ENCODE results near the gene TNFRSF8.

The TNFRSF8 gene

DNA sequence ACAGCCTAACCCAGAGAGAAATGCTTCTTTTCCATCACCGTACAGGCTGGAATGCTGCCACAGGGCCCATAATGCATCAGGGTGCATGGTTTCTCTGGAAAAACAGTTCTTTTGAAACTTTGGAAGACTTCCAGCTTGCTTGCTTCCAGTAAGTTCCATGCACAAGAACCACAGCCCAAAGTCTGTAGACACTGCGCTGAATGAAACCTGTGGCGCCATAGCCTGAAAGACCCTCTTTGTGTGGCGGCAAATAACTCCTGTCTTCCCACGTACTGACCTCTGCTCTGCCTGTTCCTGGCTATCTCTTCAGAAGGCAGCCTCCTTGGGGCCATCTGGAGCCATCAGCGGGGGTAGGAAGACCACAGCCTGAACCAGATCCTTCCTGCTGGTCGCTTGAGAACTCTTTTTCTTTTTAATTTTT lies 28.7 kb upstream of the TNFRSF8 start:
- peaks cover 7% of the 10 kb centered on the region for H3K4me1 ChIP-seq (ENCODE audit: insufficient read depth, low read length, severe bottlenecking)
- no peaks in the 10 kb centered on the region for H3K79me2 ChIP-seq (ENCODE audit: insufficient read depth, low read length)
- H2AFZ ChIP-seq (ENCODE audit: low read length): no peak overlapping the region
- H3K4me2 ChIP-seq (ENCODE audit: low read length): no peak overlapping the region
- H3K36me3 ChIP-seq (ENCODE audit: insufficient read depth, low read length): peaks cover 18% of the 10 kb centered on the region
- H3F3A ChIP-seq (ENCODE audit: insufficient read depth, low read length): no peaks in the 10 kb centered on the region
- H3K27ac ChIP-seq (ENCODE audit: low read depth, low read length, poor library complexity, severe bottlenecking): no peak overlapping the region
- H3K9me2 ChIP-seq (ENCODE audit: low read depth, low read length): no peaks in the 10 kb centered on the region
- H4K20me1 ChIP-seq (ENCODE audit: insufficient read depth, low read length): no peaks in the 10 kb centered on the region
- H3K4me3 ChIP-seq (ENCODE audit: low read depth, low read length, poor library complexity, severe bottlenecking): no peak overlapping the region
- no peak for TF ChIP-seq EZH2 (IDR thresholded peaks at IDR 0.05; ENCODE audit: borderline replicate concordance, low read length)
- TF ChIP-seq, protein P1, sequence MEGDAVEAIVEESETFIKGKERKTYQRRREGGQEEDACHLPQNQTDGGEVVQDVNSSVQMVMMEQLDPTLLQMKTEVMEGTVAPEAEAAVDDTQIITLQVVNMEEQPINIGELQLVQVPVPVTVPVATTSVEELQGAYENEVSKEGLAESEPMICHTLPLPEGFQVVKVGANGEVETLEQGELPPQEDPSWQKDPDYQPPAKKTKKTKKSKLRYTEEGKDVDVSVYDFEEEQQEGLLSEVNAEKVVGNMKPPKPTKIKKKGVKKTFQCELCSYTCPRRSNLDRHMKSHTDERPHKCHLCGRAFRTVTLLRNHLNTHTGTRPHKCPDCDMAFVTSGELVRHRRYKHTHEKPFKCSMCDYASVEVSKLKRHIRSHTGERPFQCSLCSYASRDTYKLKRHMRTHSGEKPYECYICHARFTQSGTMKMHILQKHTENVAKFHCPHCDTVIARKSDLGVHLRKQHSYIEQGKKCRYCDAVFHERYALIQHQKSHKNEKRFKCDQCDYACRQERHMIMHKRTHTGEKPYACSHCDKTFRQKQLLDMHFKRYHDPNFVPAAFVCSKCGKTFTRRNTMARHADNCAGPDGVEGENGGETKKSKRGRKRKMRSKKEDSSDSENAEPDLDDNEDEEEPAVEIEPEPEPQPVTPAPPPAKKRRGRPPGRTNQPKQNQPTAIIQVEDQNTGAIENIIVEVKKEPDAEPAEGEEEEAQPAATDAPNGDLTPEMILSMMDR (IDR thresholded peaks at IDR 0.05; ENCODE audit: low read length): no peak
- peaks cover 4% of the 10 kb centered on the region for H3K27me3 ChIP-seq (ENCODE audit: insufficient read depth, low read length)
- no peak overlapping the region for H3K9ac ChIP-seq (ENCODE audit: low read length)
- no peaks in the 10 kb centered on the region for H3K9me3 ChIP-seq (ENCODE audit: low read length)

- no peak overlapping the region for H2AFZ ChIP-seq (ENCODE audit: low read length)
- H3K27ac ChIP-seq (ENCODE audit: low read depth, low read length, poor library complexity, severe bottlenecking): no peak overlapping the region
- peaks cover 4% of the 10 kb centered on the region for H3K27me3 ChIP-seq (ENCODE audit: insufficient read depth, low read length)
- no peak overlapping the region for H3K4me3 ChIP-seq (ENCODE audit: low read depth, low read length, poor library complexity, severe bottlenecking)
- H3K9me2 ChIP-seq (ENCODE audit: low read depth, low read length): no peaks in the 10 kb centered on the region
- no peak overlapping the region for H3K9ac ChIP-seq (ENCODE audit: low read length)
- H3K36me3 ChIP-seq (ENCODE audit: insufficient read depth, low read length): peaks cover 12% of the 10 kb centered on the region
- no peaks in the 10 kb centered on the region for H3K79me2 ChIP-seq (ENCODE audit: insufficient read depth, low read length)
- H3F3A ChIP-seq (ENCODE audit: insufficient read depth, low read length): no peaks in the 10 kb centered on the region
- no peaks in the 10 kb centered on the region for H4K20me1 ChIP-seq (ENCODE audit: insufficient read depth, low read length)
- TF ChIP-seq EZH2 (IDR thresholded peaks at IDR 0.05; ENCODE audit: borderline replicate concordance, low read length): no peak
- TF ChIP-seq, protein P1 (IDR thresholded peaks at IDR 0.05; ENCODE audit: low read length): no peak
- no peaks in the 10 kb centered on the region for H3K9me3 ChIP-seq (ENCODE audit: low read length)
- H3K4me2 ChIP-seq (ENCODE audit: low read length): no peak overlapping the region
- peaks cover 16% of the 10 kb centered on the region for H3K4me1 ChIP-seq (ENCODE audit: insufficient read depth, low read length, severe bottlenecking)
Measured at GRCh38 chr1:12035312-12035711, 27.8 kb upstream of the TNFRSF8 start.

DNA sequence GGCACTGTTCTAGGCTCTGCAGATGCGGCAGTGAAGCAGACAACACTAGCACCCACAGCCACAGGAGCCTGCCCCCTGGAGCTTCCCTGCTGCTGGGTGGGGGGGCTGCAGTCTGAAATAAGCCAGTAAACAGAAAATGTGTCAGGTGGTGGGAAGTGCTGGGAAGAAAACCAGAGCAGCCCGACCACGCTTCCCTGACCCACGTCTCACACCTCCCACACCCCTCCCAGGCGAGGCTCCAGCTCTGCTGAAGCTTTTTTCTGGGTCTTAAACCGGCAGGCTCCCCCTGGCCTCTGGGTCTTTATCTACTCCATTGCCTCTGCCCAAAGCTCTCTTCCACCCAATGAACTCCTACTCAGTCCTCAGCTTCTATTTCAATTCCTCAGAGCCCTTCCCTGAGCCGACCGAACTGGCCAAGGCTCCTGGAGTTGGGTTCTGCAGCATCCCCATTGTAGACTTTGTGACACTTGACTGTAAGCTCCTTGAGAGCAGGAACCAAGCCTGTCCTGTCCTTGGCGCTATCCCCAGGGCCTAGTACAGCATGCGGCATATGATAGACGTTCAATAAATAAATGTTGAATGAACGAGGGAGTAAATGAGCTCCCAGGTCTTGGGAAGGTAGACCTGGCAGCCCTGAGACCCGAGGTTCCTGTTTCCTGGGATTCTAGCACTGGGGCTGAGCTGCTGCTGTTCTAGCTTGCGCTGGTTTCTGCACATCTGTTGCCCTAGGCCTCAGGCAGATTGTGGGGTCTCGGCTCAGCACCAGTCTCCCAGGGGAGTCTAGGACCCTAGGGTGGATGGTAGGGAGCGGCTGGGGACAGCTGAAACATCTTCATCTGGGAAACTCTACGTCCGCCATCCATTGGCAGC lies 25.4 kb upstream of the TNFRSF8 start:
- no peaks in the 10 kb centered on the region for H3K36me3 ChIP-seq (ENCODE audit: insufficient read depth, low read length)
- no peak overlapping the region for H3K4me3 ChIP-seq (ENCODE audit: low read depth, low read length, poor library complexity, severe bottlenecking)
- peaks cover 4% of the 10 kb centered on the region for H3K27me3 ChIP-seq (ENCODE audit: insufficient read depth, low read length)
- H2AFZ ChIP-seq (ENCODE audit: low read length): no peak overlapping the region
- no peaks in the 10 kb centered on the region for H3F3A ChIP-seq (ENCODE audit: insufficient read depth, low read length)
- TF ChIP-seq EZH2 (IDR thresholded peaks at IDR 0.05; ENCODE audit: borderline replicate concordance, low read length): no peak
- TF ChIP-seq, protein P1 (IDR thresholded peaks at IDR 0.05; ENCODE audit: low read length): no peak
- H3K4me2 ChIP-seq (ENCODE audit: low read length): no peak overlapping the region
- no peaks in the 10 kb centered on the region for H3K9me2 ChIP-seq (ENCODE audit: low read depth, low read length)
- no peak overlapping the region for H3K27ac ChIP-seq (ENCODE audit: low read depth, low read length, poor library complexity, severe bottlenecking)
- peaks cover 26% of the 10 kb centered on the region for H3K4me1 ChIP-seq (ENCODE audit: insufficient read depth, low read length, severe bottlenecking)
- no peak overlapping the region for H3K9ac ChIP-seq (ENCODE audit: low read length)
- H4K20me1 ChIP-seq (ENCODE audit: insufficient read depth, low read length): no peaks in the 10 kb centered on the region
- no peaks in the 10 kb centered on the region for H3K9me3 ChIP-seq (ENCODE audit: low read length)
- no peaks in the 10 kb centered on the region for H3K79me2 ChIP-seq (ENCODE audit: insufficient read depth, low read length)
